Liver (tissue), 9 donors: ENCODE data around the gene NR2C1. TPM values are rescaled to one million over a fixed set of nuclear protein-coding genes. Genes with fewer than 3 reads are reported as not detected.

ENCODE experiments used
- DNase-seq: peaks from one replicate; pipeline ENCODE4 v3.0.0-alpha.2; 2017; ENCODE audit warnings: low spot score
- H3K27ac ChIP-seq, 2 donors: one replicate each; pipeline ENCODE4 v1.7.0; 2013; ENCODE audit warnings: inconsistent platforms in 2 of 2, low read length in 2 of 2, control low read depth in 1 of 2, low read depth in 1 of 2, mild to moderate bottlenecking in 1 of 2
- H3K27me3 ChIP-seq, 4 donors: one replicate each; pipeline versions ENCODE4 v1.6.1 to v1.7.0; 2013; ENCODE audit warnings: low read length in 3 of 4, inconsistent platforms in 1 of 4, mild to moderate bottlenecking in 1 of 4, moderate library complexity in 1 of 4; ENCODE audit not compliant: control insufficient read depth in 4 of 4, insufficient read depth in 4 of 4
- H3K36me3 ChIP-seq, 4 donors: one replicate each; pipeline versions ENCODE4 v1.6.1 to v1.7.0; 2013; ENCODE audit warnings: low read length in 3 of 4, mild to moderate bottlenecking in 3 of 4, low read depth in 1 of 4, moderate library complexity in 1 of 4; ENCODE audit not compliant: control insufficient read depth in 4 of 4, insufficient read depth in 3 of 4
- H3K4me1 ChIP-seq, 4 donors: one replicate each; pipeline versions ENCODE4 v1.6.1 to v1.7.0; 2013; ENCODE audit warnings: low read length in 3 of 4, mild to moderate bottlenecking in 3 of 4, moderate library complexity in 1 of 4; ENCODE audit not compliant: control insufficient read depth in 4 of 4, insufficient read depth in 4 of 4
- H3K4me3 ChIP-seq, 3 donors: one replicate each; pipeline versions ENCODE4 v1.6.1 to v1.7.0; 2013; ENCODE audit warnings: low read length in 3 of 3, control low read depth in 1 of 3, low read depth in 1 of 3, mild to moderate bottlenecking in 1 of 3
- H3K9ac ChIP-seq, 2 donors: one replicate each; pipeline ENCODE4 v1.7.0; 2013; ENCODE audit warnings: low read length in 2 of 2, mild to moderate bottlenecking in 2 of 2, moderate library complexity in 2 of 2, control low read depth in 1 of 2, low read depth in 1 of 2
- H3K9me3 ChIP-seq, 4 donors: one replicate each; pipeline versions ENCODE4 v1.6.1 to v1.7.0; 2013; ENCODE audit warnings: low read length in 3 of 4; ENCODE audit not compliant: control insufficient read depth in 4 of 4
- EGR1 ChIP-seq, 2 donors: IDR thresholded peaks; 2 replicates each; pipeline ENCODE4 v1.6.1; 2016 to 2018; ENCODE audit warnings: antibody characterized with exemption in 2 of 2, low read depth in 2 of 2
- FOXA1 ChIP-seq: IDR thresholded peaks from 2 replicates; pipeline ENCODE4 v1.6.1; 2016; ENCODE audit warnings: antibody characterized with exemption
- FOXA2 ChIP-seq: IDR thresholded peaks from 2 replicates; pipeline ENCODE4 v1.6.1; 2016; ENCODE audit warnings: antibody characterized with exemption
- GABPA ChIP-seq, 2 donors: IDR thresholded peaks in 1 of 2; conservative IDR thresholded peaks in 1 of 2; 2 replicates each; pipeline ENCODE4 v1.6.1; 2016; ENCODE audit warnings: antibody characterized with exemption in 2 of 2, mild to moderate bottlenecking in 1 of 2, moderate library complexity in 1 of 2
- HNF4A ChIP-seq, 2 donors: conservative IDR thresholded peaks; 2 replicates each; pipeline ENCODE4 v1.6.1; 2016; ENCODE audit warnings: antibody characterized with exemption in 2 of 2, mild to moderate bottlenecking in 2 of 2
- HNF4G ChIP-seq: IDR thresholded peaks from 2 replicates; pipeline ENCODE4 v1.6.1; 2016; ENCODE audit warnings: antibody characterized with exemption
- JUND ChIP-seq, 2 donors: IDR thresholded peaks; 2 replicates each; pipeline ENCODE4 v1.6.1; 2016; ENCODE audit warnings: antibody characterized with exemption in 2 of 2
- NR2F2 ChIP-seq: IDR thresholded peaks from 2 replicates; pipeline ENCODE4 v1.6.1; 2016; ENCODE audit warnings: antibody characterized with exemption
- RAD21 ChIP-seq, 2 donors: IDR thresholded peaks; 2 replicates each; pipeline ENCODE4 v1.6.1; 2016; ENCODE audit warnings: antibody characterized with exemption in 2 of 2, mild to moderate bottlenecking in 2 of 2
- RXRA ChIP-seq, 2 donors: IDR thresholded peaks; 2 replicates each; pipeline ENCODE4 v1.6.1; 2017 to 2018; ENCODE audit warnings: antibody characterized with exemption in 2 of 2, mild to moderate bottlenecking in 1 of 2
- TAF1 ChIP-seq: conservative IDR thresholded peaks from 2 replicates; pipeline ENCODE4 v1.6.1; 2016; ENCODE audit warnings: antibody characterized with exemption, mild to moderate bottlenecking
- YY1 ChIP-seq: IDR thresholded peaks from 2 replicates; pipeline ENCODE4 v1.6.1; 2016; ENCODE audit warnings: antibody characterized with exemption, mild to moderate bottlenecking
- WGBS: extraction: QIAGEN DNeasy Blood & Tissue Kit; methylation state at CpG from one replicate; pipeline ENCODE4 v1.1.7; 2013; 5-methylcytosine and 5-hydroxymethylcytosine counted together
- polyA plus RNA-seq, 2 donors: library from polyadenylated mRNA; stranded (reverse) in 1 of 2; unstranded in 1 of 2; fragments of 200-250 nt in 1 of 2; fragments of >200 nt in 1 of 2; fragmentation: Nextera tagmentation in 1 of 2; extraction: Ambion mirVana in 1 of 2; gene quantifications; one replicate each; pipeline versions ENCODE4 v1.2.1 to v1.2.3, GENCODE V29; 2013 to 2015
- total RNA-seq, 2 donors: library from RNA; depleted of rRNA; stranded (reverse); fragments of >200 nt; gene quantifications; one replicate each; pipeline ENCODE4 v1.2.3, GENCODE V29; 2014
- TF ChIP-seq, protein P1 (sequence below): IDR thresholded peaks from 2 replicates; pipeline ENCODE4 v1.6.1; 2016; ENCODE audit warnings: antibody characterized with exemption, mild to moderate bottlenecking
- TF ChIP-seq, protein P2 (sequence below): IDR thresholded peaks from 2 replicates; pipeline ENCODE4 v1.6.1; 2016; ENCODE audit warnings: antibody characterized with exemption
- TF ChIP-seq, protein P3 (sequence below): fragments of 150-350 bp; IDR thresholded peaks from 2 replicates; pipeline ENCODE4 v1.5.1; 2017; ENCODE audit warnings: improper control_type of control experiment, low read depth, low read length; ENCODE audit not compliant: missing input control
- TF ChIP-seq, protein P4 (sequence below): IDR thresholded peaks from 2 replicates; pipeline ENCODE4 v1.6.1; 2016; ENCODE audit warnings: antibody characterized with exemption
- donor health status: healthy.
- donor health status: healthy.
- donor health status: healthy.
- donor health status: healthy.
- donor health status: healthy.

NR2C1 gene
- total and polyA plus RNA-seq, 4 donors, result 8.3 to 32.0 (median 21.0) TPM

DNA sequence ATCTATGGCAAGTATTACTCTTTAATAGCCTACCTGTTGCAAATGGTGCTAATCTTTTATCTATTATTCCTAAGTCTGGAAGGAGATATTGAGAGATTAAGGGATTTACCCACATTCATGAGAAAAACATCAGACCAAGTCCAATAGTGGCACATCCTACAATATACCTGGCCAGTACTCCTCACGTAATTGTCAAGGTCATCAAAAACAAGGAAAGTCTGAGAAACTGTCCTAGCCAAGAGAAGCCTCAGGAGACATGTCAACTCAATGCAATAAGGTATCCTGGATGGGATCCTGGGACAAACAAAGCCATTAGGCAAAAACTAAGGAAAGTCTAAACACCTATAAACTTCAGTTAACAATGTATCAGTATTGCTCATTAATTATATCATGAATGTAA is 12.5 kb downstream of the NR2C1 start (continued):
- TF ChIP-seq, protein P1, sequence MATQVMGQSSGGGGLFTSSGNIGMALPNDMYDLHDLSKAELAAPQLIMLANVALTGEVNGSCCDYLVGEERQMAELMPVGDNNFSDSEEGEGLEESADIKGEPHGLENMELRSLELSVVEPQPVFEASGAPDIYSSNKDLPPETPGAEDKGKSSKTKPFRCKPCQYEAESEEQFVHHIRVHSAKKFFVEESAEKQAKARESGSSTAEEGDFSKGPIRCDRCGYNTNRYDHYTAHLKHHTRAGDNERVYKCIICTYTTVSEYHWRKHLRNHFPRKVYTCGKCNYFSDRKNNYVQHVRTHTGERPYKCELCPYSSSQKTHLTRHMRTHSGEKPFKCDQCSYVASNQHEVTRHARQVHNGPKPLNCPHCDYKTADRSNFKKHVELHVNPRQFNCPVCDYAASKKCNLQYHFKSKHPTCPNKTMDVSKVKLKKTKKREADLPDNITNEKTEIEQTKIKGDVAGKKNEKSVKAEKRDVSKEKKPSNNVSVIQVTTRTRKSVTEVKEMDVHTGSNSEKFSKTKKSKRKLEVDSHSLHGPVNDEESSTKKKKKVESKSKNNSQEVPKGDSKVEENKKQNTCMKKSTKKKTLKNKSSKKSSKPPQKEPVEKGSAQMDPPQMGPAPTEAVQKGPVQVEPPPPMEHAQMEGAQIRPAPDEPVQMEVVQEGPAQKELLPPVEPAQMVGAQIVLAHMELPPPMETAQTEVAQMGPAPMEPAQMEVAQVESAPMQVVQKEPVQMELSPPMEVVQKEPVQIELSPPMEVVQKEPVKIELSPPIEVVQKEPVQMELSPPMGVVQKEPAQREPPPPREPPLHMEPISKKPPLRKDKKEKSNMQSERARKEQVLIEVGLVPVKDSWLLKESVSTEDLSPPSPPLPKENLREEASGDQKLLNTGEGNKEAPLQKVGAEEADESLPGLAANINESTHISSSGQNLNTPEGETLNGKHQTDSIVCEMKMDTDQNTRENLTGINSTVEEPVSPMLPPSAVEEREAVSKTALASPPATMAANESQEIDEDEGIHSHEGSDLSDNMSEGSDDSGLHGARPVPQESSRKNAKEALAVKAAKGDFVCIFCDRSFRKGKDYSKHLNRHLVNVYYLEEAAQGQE, result no peak
- no peak for TF ChIP-seq FOXA2

DNA sequence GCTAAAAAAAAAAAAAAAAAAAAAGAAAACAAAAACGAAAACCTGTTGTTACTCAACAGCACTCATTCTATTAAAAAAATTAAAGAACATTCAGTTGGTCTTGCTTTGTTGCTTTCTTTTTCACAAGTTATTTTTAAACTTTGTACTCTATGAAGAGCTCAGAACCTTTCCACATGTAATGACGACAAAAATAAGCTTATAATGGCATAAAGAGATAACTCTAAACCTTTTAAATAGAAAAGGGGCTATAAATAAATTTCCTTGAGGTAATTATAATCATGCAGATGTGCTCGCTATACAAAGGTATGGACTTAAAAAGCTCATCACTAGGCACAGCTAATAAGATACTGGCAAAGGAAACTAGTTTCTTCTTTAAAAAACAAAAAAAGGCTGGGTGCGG is 13.4 kb downstream of the NR2C1 start:
- peaks cover 13 to 64% (median 53%) of the 10 kb centered on the region in 4 donors for H3K36me3 ChIP-seq
- no peak overlapping the region for H3K4me3 ChIP-seq
- no peaks in the 10 kb centered on the region for H3K4me1 ChIP-seq
- no peaks in the 10 kb centered on the region for H3K27me3 ChIP-seq
- no peak overlapping the region for H3K27ac ChIP-seq
- no peak for DNase-seq
- no peak overlapping the region for H3K9ac ChIP-seq
- TF ChIP-seq FOXA1, result no peak
- no peak for TF ChIP-seq YY1
- no peak for TF ChIP-seq HNF4A (conservative IDR thresholded peaks at IDR 0.05)
- no peak for TF ChIP-seq JUND (IDR thresholded peaks at IDR 0.05)
- no peak for TF ChIP-seq RAD21 (IDR thresholded peaks at IDR 0.05)
- TF ChIP-seq FOXA2, result no peak
- WGBS, result 94% methylated on average over 4 of the region's 4 CpGs
- H3K9me3 ChIP-seq, result no peaks in the 10 kb centered on the region

DNA sequence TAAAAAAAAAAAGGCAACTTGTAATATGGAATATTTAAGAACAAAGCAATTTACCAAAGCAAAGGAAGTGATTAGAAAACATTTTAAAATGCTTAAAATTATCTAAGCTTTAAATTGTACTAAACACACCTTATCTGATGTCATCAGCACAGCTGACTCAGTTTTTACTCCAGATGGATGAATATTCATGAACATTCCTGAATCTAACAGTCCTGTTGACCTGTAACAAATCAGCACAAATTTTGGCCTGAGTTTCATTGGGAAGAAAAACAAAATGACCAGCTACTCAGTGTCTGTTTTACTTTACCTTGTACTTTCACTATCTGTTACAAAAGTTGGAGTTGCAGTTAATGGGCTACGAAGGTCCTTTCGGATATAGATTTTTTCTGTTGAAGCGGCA is 16.0 kb downstream of the NR2C1 start:
- Histone ChIP-seq H3K27ac (no peak overlapping the region), H3K9me3 (no peaks in the 10 kb centered on the region), H3K9ac (no peak overlapping the region), H3K27me3 (no peaks in the 10 kb centered on the region), H3K4me1 (no peaks in the 10 kb centered on the region), H3K4me3 (no peak overlapping the region), H3K36me3 (peaks cover 10 to 60% (median 47%) of the 10 kb centered on the region in 4 donors)
- TF ChIP-seq, protein P2, sequence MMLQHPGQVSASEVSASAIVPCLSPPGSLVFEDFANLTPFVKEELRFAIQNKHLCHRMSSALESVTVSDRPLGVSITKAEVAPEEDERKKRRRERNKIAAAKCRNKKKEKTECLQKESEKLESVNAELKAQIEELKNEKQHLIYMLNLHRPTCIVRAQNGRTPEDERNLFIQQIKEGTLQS, result no peak
- TF ChIP-seq HNF4A (conservative IDR thresholded peaks at IDR 0.05) (no peak), RAD21 (IDR thresholded peaks at IDR 0.05) (no peak), FOXA2 (no peak), HNF4G (no peak), JUND (IDR thresholded peaks at IDR 0.05) (no peak)
- TF ChIP-seq, protein P3, sequence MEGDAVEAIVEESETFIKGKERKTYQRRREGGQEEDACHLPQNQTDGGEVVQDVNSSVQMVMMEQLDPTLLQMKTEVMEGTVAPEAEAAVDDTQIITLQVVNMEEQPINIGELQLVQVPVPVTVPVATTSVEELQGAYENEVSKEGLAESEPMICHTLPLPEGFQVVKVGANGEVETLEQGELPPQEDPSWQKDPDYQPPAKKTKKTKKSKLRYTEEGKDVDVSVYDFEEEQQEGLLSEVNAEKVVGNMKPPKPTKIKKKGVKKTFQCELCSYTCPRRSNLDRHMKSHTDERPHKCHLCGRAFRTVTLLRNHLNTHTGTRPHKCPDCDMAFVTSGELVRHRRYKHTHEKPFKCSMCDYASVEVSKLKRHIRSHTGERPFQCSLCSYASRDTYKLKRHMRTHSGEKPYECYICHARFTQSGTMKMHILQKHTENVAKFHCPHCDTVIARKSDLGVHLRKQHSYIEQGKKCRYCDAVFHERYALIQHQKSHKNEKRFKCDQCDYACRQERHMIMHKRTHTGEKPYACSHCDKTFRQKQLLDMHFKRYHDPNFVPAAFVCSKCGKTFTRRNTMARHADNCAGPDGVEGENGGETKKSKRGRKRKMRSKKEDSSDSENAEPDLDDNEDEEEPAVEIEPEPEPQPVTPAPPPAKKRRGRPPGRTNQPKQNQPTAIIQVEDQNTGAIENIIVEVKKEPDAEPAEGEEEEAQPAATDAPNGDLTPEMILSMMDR, result no peak
- no peak for DNase-seq
- WGBS, result 97% methylated on average over 3 of the region's 3 CpGs

DNA sequence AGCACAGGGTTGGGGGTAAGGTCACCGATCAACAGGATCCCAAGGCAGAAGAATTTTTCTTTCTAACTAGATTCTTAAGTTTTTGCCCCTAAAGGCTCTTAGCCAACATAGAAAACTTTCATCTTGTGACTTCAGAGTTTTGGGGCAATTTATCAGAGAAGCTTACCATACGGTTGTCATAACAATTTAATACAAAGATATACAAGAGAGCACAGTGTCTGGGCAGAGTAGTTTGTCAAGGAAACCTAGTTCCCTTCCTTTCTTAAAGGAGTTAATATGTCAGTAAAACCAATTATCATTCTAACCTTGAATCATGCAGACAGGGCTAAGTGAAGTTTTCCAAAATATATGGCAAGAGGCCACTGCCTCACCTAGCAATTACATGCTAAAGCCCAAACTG is 18.4 kb downstream of the NR2C1 start:
- H3K36me3 ChIP-seq, result peaks cover 12 to 49% (median 39%) of the 10 kb centered on the region in 4 donors
- TF ChIP-seq RXRA (IDR thresholded peaks at IDR 0.05), result no peak
- no peak for TF ChIP-seq NR2F2
- TF ChIP-seq, protein P4, sequence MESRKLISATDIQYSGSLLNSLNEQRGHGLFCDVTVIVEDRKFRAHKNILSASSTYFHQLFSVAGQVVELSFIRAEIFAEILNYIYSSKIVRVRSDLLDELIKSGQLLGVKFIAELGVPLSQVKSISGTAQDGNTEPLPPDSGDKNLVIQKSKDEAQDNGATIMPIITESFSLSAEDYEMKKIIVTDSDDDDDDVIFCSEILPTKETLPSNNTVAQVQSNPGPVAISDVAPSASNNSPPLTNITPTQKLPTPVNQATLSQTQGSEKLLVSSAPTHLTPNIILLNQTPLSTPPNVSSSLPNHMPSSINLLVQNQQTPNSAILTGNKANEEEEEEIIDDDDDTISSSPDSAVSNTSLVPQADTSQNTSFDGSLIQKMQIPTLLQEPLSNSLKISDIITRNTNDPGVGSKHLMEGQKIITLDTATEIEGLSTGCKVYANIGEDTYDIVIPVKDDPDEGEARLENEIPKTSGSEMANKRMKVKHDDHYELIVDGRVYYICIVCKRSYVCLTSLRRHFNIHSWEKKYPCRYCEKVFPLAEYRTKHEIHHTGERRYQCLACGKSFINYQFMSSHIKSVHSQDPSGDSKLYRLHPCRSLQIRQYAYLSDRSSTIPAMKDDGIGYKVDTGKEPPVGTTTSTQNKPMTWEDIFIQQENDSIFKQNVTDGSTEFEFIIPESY, result no peak
- TF ChIP-seq EGR1 (IDR thresholded peaks at IDR 0.05; ENCODE audit: low read depth in 2 of 2), result no peak
- TF ChIP-seq JUND (IDR thresholded peaks at IDR 0.05), result no peak
- TF ChIP-seq, protein P3, result no peak
- TF ChIP-seq, protein P2, result no peak
- TF ChIP-seq FOXA2, result no peak
- TF ChIP-seq FOXA1, result no peak
- no peak for TF ChIP-seq GABPA (IDR thresholded peaks at IDR 0.05 in 1 of 2, conservative IDR thresholded peaks at IDR 0.05 in 1 of 2)
- no peak for TF ChIP-seq HNF4G
- TF ChIP-seq TAF1, result no peak

More for the DNA sequence above, 18.4 kb downstream of the NR2C1 start:
- no peaks in the 10 kb centered on the region for H3K27me3 ChIP-seq
- H3K9me3 ChIP-seq, result no peaks in the 10 kb centered on the region
- no peak for DNase-seq
- 94% methylated on average over 2 of the region's 2 CpGs for WGBS
- no peak overlapping the region for H3K4me3 ChIP-seq
- no peak overlapping the region for H3K27ac ChIP-seq
- no peaks in the 10 kb centered on the region for H3K4me1 ChIP-seq
- no peak overlapping the region for H3K9ac ChIP-seq
